ENCODE results near the gene NFKBIZ. TPM values are rescaled to one million over a fixed set of nuclear protein-coding genes. Genes with fewer than 3 reads are reported as not detected.

Gene NFKBIZ
- total RNA-seq: 10 to 100 TPM; 57.7 to 58.8 TPM

- peak within 1 kb of the TSS; percentile 98 for H3K27ac Mint-ChIP-seq
- peaks cover 40% of the 10 kb centered on the region for H3K4me1 Mint-ChIP-seq
- H3K4me3 Mint-ChIP-seq: peak within 1 kb of the TSS; percentile 93
- peaks cover 3% of the 10 kb centered on the region for H3K9me3 Mint-ChIP-seq
- H3K36me3 Mint-ChIP-seq: peaks cover 68% of the 10 kb centered on the region
- no peaks in the 10 kb centered on the region for H3K27me3 Mint-ChIP-seq
- peak; percentile 94 for DNase-seq
Measured at GRCh38 chr3:101848754-101849713, at the start of gene NFKBIZ. Gene NFKBIZ (plus strand): TSS chr3:101849514. CDS start chr3:101849629, 115 bp downstream.

- no peak for DNase-seq
- H3K27me3 Mint-ChIP-seq: no peaks in the 10 kb centered on the region
- peak overlapping the region; percentile 32 for H3K27ac Mint-ChIP-seq
- peaks cover 35% of the 10 kb centered on the region for H3K36me3 Mint-ChIP-seq
- H3K9me3 Mint-ChIP-seq: no peaks in the 10 kb centered on the region
- peaks cover 30% of the 10 kb centered on the region for H3K4me1 Mint-ChIP-seq
- no peak overlapping the region for H3K4me3 Mint-ChIP-seq
Measured at GRCh38 chr3:101801174-101801573, 48.1 kb upstream of the NFKBIZ start.

- no peak for DNase-seq
- Mint-ChIP-seq H3K4me3 (no peak overlapping the region), H3K27me3 (no peaks in the 10 kb centered on the region), H3K9me3 (no peaks in the 10 kb centered on the region), H3K27ac (no peak overlapping the region), H3K36me3 (peaks cover 28% of the 10 kb centered on the region), H3K4me1 (peaks cover 24% of the 10 kb centered on the region)
Measured at GRCh38 chr3:101802179-101802578, 47.1 kb upstream of the NFKBIZ start.

- no peak for DNase-seq
- Mint-ChIP-seq H3K9me3 (no peaks in the 10 kb centered on the region), H3K27ac (peak overlapping the region; percentile 23), H3K4me1 (peaks cover 25% of the 10 kb centered on the region), H3K4me3 (no peak overlapping the region), H3K27me3 (no peaks in the 10 kb centered on the region), H3K36me3 (peaks cover 24% of the 10 kb centered on the region)
Measured at GRCh38 chr3:101803173-101803782, 46.0 kb upstream of the NFKBIZ start.

GRCh38 chr3:101803939-101804338, 45.4 kb upstream of the NFKBIZ start:
- Mint-ChIP-seq H3K27ac (peak overlapping the region; percentile 23), H3K4me3 (no peak overlapping the region), H3K27me3 (no peaks in the 10 kb centered on the region), H3K4me1 (peaks cover 27% of the 10 kb centered on the region), H3K36me3 (peaks cover 23% of the 10 kb centered on the region), H3K9me3 (no peaks in the 10 kb centered on the region)
- no peak for DNase-seq

GRCh38 chr3:101806491-101806890, 42.8 kb upstream of the NFKBIZ start:
- no peaks in the 10 kb centered on the region for H3K27me3 Mint-ChIP-seq
- no peak overlapping the region for H3K27ac Mint-ChIP-seq

GRCh38 chr3:101807888-101808287, 41.4 kb upstream of the NFKBIZ start:
- Mint-ChIP-seq H3K4me1 (peaks cover 41% of the 10 kb centered on the region), H3K4me3 (no peak overlapping the region), H3K27me3 (no peaks in the 10 kb centered on the region), H3K9me3 (no peaks in the 10 kb centered on the region), H3K36me3 (peaks cover 14% of the 10 kb centered on the region), H3K27ac (no peak overlapping the region)
- DNase-seq: no peak

More at GRCh38 chr3:101806491-101806890, 42.8 kb upstream of the NFKBIZ start:
- Mint-ChIP-seq H3K4me1 (peaks cover 37% of the 10 kb centered on the region), H3K9me3 (no peaks in the 10 kb centered on the region), H3K36me3 (peaks cover 17% of the 10 kb centered on the region), H3K4me3 (no peak overlapping the region)
- no peak for DNase-seq

GRCh38 chr3:101809178-101810021, 39.9 kb upstream of the NFKBIZ start:
- no peaks in the 10 kb centered on the region for H3K27me3 Mint-ChIP-seq
- H3K9me3 Mint-ChIP-seq: no peaks in the 10 kb centered on the region
- H3K27ac Mint-ChIP-seq: no peak overlapping the region
- peaks cover 4% of the 10 kb centered on the region for H3K36me3 Mint-ChIP-seq
- peaks cover 44% of the 10 kb centered on the region for H3K4me1 Mint-ChIP-seq
- DNase-seq: no peak
- no peak overlapping the region for H3K4me3 Mint-ChIP-seq

- Mint-ChIP-seq H3K36me3 (peaks cover 4% of the 10 kb centered on the region), H3K27ac (no peak overlapping the region), H3K27me3 (no peaks in the 10 kb centered on the region), H3K4me1 (peaks cover 47% of the 10 kb centered on the region), H3K4me3 (no peak overlapping the region), H3K9me3 (no peaks in the 10 kb centered on the region)
- DNase-seq: no peak
Measured at GRCh38 chr3:101810022-101810418, 39.3 kb upstream of the NFKBIZ start.

GRCh38 chr3:101811875-101812274, 37.4 kb upstream of the NFKBIZ start:
- H3K27me3 Mint-ChIP-seq: no peaks in the 10 kb centered on the region
- no peak overlapping the region for H3K4me3 Mint-ChIP-seq
- H3K36me3 Mint-ChIP-seq: peaks cover 10% of the 10 kb centered on the region
- H3K4me1 Mint-ChIP-seq: peaks cover 55% of the 10 kb centered on the region
- peak overlapping the region; percentile 34 for H3K27ac Mint-ChIP-seq
- DNase-seq: no peak
- no peaks in the 10 kb centered on the region for H3K9me3 Mint-ChIP-seq

- Mint-ChIP-seq H3K36me3 (peaks cover 18% of the 10 kb centered on the region), H3K27me3 (no peaks in the 10 kb centered on the region), H3K27ac (no peak overlapping the region), H3K4me1 (peaks cover 59% of the 10 kb centered on the region), H3K4me3 (no peak overlapping the region), H3K9me3 (no peaks in the 10 kb centered on the region)
- DNase-seq: no peak
Measured at GRCh38 chr3:101812895-101813294, 36.4 kb upstream of the NFKBIZ start.

GRCh38 chr3:101813817-101814440, 35.4 kb upstream of the NFKBIZ start:
- Mint-ChIP-seq H3K27me3 (no peaks in the 10 kb centered on the region), H3K4me3 (no peak overlapping the region), H3K36me3 (peaks cover 25% of the 10 kb centered on the region), H3K9me3 (no peaks in the 10 kb centered on the region), H3K4me1 (peaks cover 60% of the 10 kb centered on the region), H3K27ac (peak overlapping the region; percentile 4)
- DNase-seq: no peak

GRCh38 chr3:101814835-101815234, 34.5 kb upstream of the NFKBIZ start:
- no peak for DNase-seq
- peaks cover 29% of the 10 kb centered on the region for H3K36me3 Mint-ChIP-seq
- H3K9me3 Mint-ChIP-seq: no peaks in the 10 kb centered on the region
- peaks cover 57% of the 10 kb centered on the region for H3K4me1 Mint-ChIP-seq
- H3K27ac Mint-ChIP-seq: peak overlapping the region; percentile 51
- H3K4me3 Mint-ChIP-seq: no peak overlapping the region
- H3K27me3 Mint-ChIP-seq: no peaks in the 10 kb centered on the region
